ENCODE measurements around the gene KRT80.

GRCh38 chr12:52189376-52190174, 2.2 kb downstream of the KRT80 start:
- TF ChIP-seq CTCF (IDR thresholded peaks at IDR 0.05) (no peak), ZFX (IDR thresholded peaks at IDR 0.05; ENCODE audit: borderline replicate concordance) (no peak)

Data from 22Rv1 (cell line).